ENCODE measurements around the gene CBLIF. TPM values are rescaled to one million over a fixed set of nuclear protein-coding genes. Genes with fewer than 3 reads are reported as not detected.

Gene CBLIF
- total and polyA plus RNA-seq, 2 of the 8 experiments (the other 6 are each of a cell fraction or from before 2014, with no cell fraction given) = not detected

- Histone ChIP-seq H4K91ac (replicated peaks; ENCODE audit: insufficient read length, low read length) (no peak within 1 kb of the TSS), H3K14ac (ENCODE audit: insufficient read length) (no peak within 1 kb of the TSS), H4K5ac (ENCODE audit: insufficient read length, low read depth, low read length) (no peak within 1 kb of the TSS), H2AK5ac (ENCODE audit: low read depth, low read length) (no peak within 1 kb of the TSS), H3K23ac (ENCODE audit: insufficient read length) (no peak within 1 kb of the TSS), H3K9ac (replicated peaks in 1 of 4; ENCODE audit: extremely low read depth in 1 of 4, low read depth in 3 of 4, low read length in 3 of 4) (no peak within 1 kb of the TSS), H3K36me3 (ENCODE audit: control insufficient read depth in 2 of 4, insufficient read depth in 4 of 4, low read length in 3 of 4) (no peaks in the 10 kb centered on the region), H3K4me3 (ENCODE audit: extremely low read depth in 1 of 4, insufficient read depth in 2 of 4, low read depth in 3 of 4, low read length in 4 of 4) (no peak within 1 kb of the TSS), H3K4me2 (ENCODE audit: insufficient read depth in 1 of 2, low read depth in 2 of 2, low read length in 2 of 2) (no peak within 1 kb of the TSS), H3K9me3 (ENCODE audit: insufficient read depth in 2 of 2, low read depth in 1 of 2, low read length in 1 of 2) (no peaks in the 10 kb centered on the region; a peak in 1 of 4 replicates), H4K20me1 (replicated peaks in 1 of 2; ENCODE audit: control insufficient read depth in 1 of 2, insufficient read depth in 2 of 2, low read length in 2 of 2) (no peaks in the 10 kb centered on the region), H2AFZ (ENCODE audit: low read length) (no peak within 1 kb of the TSS), H3K56ac (replicated peaks; ENCODE audit: insufficient read length, low read depth, low read length) (no peak within 1 kb of the TSS), H3K4ac (replicated peaks; ENCODE audit: insufficient read length, low read depth, low read length) (no peak within 1 kb of the TSS), H2BK12ac (ENCODE audit: low read depth, low read length) (no peak within 1 kb of the TSS), H3K79me1 (ENCODE audit: low read depth, low read length) (no peaks in the 10 kb centered on the region), H3K18ac (ENCODE audit: extremely low read depth, low read length) (no peak within 1 kb of the TSS), H2BK120ac (replicated peaks; ENCODE audit: low read depth, low read length) (no peak within 1 kb of the TSS), H2BK15ac (ENCODE audit: low read length) (no peak within 1 kb of the TSS), H3K4me1 (replicated peaks in 1 of 4; ENCODE audit: control insufficient read depth in 3 of 4, insufficient read depth in 4 of 4, low read length in 3 of 4) (no peaks in the 10 kb centered on the region), H2BK5ac (ENCODE audit: low read depth, low read length) (no peak within 1 kb of the TSS), H3K79me2 (ENCODE audit: control insufficient read depth in 1 of 2, insufficient read depth in 2 of 2, low read length in 2 of 2) (no peaks in the 10 kb centered on the region), H2BK20ac (ENCODE audit: low read length) (no peak within 1 kb of the TSS), H3K27ac (ENCODE audit: low read depth, low read length) (no peak within 1 kb of the TSS), H3K23me2 (ENCODE audit: low read depth, low read length) (no peaks in the 10 kb centered on the region), H4K8ac (ENCODE audit: extremely low read depth, insufficient read depth, low read length) (no peak within 1 kb of the TSS), H3K27me3 (replicated peaks in 1 of 4; ENCODE audit: control insufficient read depth in 3 of 4, extremely low read depth in 1 of 4, insufficient read depth in 3 of 4, low read length in 3 of 4) (no peaks in the 10 kb centered on the region)
- ChIA-PET POLR2A (ENCODE audit: partially characterized antibody) (no interaction called here), CTCF (ENCODE audit: partially characterized antibody) (interaction anchor here (1.1 kb wide), 1 partner anchor 45 kb away, joined by 3 read pairs; no protein-coding TSS in a partner anchor)
- no peak for FAIRE-seq
- TF ChIP-seq CEBPB (IDR thresholded peaks at IDR 0.05; ENCODE audit: low read depth, low read length) (peak; percentile 81), POLR2A (IDR thresholded peaks at IDR 0.05; ENCODE audit: control extremely low read depth in 1 of 2, low read depth in 2 of 2, low read length in 2 of 2) (no peak)
- WGBS, 2 experiments (ENCODE audit: extremely low coverage in 1 of 2, insufficient coverage in 1 of 2, insufficient read length in 1 of 2, insufficient replicate concordance in 2 of 2, low coverage in 1 of 2, low lambda C conversion rate in 2 of 2, missing lambda C conversion rate in 1 of 2) = 88% methylated on average over 3 of the region's 3 CpGs; no CpG with 5 or more reads in 1 of the 2 experiments
- DNase-seq (ENCODE audit: low read depth in 1 of 2, low spot score in 2 of 2) = no peak
These were observed 21.1 kb upstream of the CBLIF start, which contains the start of gene TCN1 for GRCh38 chr11:59866397-59866796. Gene TCN1, minus strand, starts transcription at chr11:59866487. Its CDS starts 17 bp downstream, at chr11:59866470.

Measured in H1 (cell line).